GM13977 (cell line): Measurements from ENCODE around the gene SUPT20H.

Source experiments
- DNase-seq: peaks from one replicate; pipeline ENCODE4 v3.0.0; 2012; ENCODE audit warnings: low spot score
- in situ Hi-C: fragments of 300-500 bp; cut with MboI; formaldehyde crosslinking; loops from one replicate; pipeline ENCODE4 v1.12.0; 2022; ENCODE audit warnings: low sequenced_read_pairs, low pct_unique_long_range_greater_than_20kb, mixed read lengths, inconsistent platforms; ENCODE audit not compliant: unreplicated experiment
- TF ChIP-seq, protein P1 (sequence below): IDR thresholded peaks from 2 replicates; pipeline ENCODE4 v1.5.1; 2012; ENCODE audit warnings: mild to moderate bottlenecking, control low read depth; ENCODE audit not compliant: insufficient read depth; ENCODE audit errors: extremely low read depth, missing control alignments

SUPT20H gene

DNA sequence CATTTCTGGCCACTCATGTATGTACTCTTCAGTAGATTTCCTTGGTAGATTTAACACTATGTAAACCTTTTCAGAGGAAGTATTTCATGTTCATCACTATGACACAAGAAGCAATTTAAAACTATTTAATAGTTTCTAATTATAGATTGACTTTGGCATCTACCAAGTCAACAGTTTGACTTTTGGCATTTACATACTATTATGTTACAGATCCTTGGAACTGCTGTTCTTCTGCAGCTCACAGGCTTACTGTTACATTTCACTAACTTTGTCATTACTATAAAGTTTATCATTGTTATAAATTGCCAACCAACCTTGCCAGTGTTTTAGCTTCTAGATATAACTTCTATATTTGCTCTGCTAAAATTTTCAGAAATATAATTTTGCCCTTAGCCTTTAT lies 18.7 kb downstream of the SUPT20H start:
- in situ Hi-C loops, result no loop called here
- DNase-seq, result no peak
- TF ChIP-seq, protein P1, sequence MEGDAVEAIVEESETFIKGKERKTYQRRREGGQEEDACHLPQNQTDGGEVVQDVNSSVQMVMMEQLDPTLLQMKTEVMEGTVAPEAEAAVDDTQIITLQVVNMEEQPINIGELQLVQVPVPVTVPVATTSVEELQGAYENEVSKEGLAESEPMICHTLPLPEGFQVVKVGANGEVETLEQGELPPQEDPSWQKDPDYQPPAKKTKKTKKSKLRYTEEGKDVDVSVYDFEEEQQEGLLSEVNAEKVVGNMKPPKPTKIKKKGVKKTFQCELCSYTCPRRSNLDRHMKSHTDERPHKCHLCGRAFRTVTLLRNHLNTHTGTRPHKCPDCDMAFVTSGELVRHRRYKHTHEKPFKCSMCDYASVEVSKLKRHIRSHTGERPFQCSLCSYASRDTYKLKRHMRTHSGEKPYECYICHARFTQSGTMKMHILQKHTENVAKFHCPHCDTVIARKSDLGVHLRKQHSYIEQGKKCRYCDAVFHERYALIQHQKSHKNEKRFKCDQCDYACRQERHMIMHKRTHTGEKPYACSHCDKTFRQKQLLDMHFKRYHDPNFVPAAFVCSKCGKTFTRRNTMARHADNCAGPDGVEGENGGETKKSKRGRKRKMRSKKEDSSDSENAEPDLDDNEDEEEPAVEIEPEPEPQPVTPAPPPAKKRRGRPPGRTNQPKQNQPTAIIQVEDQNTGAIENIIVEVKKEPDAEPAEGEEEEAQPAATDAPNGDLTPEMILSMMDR, result no peak

DNA sequence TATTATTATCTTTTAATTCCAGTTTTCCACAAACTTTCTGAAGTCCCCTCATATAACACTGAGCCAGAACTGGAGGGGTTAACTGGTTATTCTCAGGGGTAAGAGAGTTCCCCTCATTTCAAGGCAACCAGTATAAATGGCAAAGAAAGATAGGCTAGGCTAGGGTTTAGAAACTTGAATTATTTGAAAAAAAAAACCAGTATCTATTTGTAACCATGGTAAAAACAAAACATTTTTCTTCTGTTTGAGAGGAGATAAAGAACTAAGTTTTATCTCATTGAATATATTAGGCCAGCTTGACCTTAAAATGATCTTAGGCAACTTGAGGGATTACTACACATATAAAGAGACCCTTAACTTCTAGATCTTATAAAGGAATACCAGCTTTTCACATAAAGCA lies 19.6 kb downstream of the SUPT20H start:
- DNase-seq, result no peak
- TF ChIP-seq, protein P1, result no peak
- in situ Hi-C loops, result no loop called here

DNA sequence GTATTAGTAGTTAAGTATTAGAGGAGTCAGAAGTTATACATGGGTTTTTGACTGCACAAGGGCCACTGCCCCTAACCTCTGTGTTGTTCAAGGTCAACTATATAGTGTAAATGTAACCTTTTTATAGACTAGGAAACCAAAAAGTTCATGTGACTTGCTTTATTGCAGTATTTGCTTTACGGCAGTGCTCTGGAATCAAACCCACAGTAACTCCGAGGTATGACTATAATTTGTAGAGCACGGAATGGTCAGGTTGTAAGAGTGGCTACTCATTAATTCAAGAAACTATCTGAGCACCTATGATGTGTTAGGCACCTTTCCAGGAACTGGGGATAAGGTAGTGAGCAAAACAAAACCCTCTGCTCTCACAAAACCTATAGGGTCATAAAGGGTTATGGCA lies 22.2 kb downstream of the SUPT20H start:
- TF ChIP-seq, protein P1, result no peak
- in situ Hi-C loops, result no loop called here

DNA sequence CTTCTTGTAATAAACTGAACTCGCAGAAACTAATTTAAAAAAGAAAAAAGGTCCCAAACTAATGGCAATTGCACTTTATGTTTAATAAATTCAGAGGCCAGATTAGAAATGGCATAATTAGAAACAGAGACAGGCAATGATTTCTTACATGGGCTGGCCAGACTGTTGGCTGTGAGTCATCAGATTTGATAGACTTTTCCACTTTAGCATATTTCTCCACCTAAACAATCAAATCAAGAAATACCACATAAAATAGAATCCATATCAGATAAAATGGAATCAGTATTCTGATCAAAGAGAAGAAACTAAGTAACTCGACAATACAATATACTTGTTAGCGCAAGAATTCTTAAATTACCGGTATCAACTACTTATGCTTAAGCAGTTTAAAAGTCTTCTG lies 29.9 kb downstream of the SUPT20H start:
- no peak for DNase-seq
- in situ Hi-C loops, result no loop called here
- TF ChIP-seq, protein P1, result no peak

More for the DNA sequence above, 22.2 kb downstream of the SUPT20H start:
- DNase-seq, result no peak

DNA sequence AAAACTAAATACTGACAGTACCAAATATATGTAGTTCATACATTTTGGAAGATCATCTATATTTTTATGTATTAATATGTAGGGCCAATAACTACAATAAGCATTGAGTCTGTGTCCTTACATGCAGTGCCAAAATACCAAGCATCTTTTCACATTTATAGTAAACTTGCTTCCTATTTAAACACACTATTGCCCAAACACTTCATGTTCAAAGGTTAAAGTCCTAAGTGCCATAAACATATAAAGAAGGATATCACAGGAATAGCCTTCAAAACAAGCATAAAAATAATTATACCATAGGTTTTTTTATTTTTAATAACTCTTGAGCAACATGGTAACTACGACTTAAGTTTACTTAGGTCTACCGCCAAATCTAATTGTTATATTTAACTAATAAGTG lies 31.8 kb downstream of the SUPT20H start:
- TF ChIP-seq, protein P1, result no peak
- in situ Hi-C loops, result no loop called here
- DNase-seq, result no peak

DNA sequence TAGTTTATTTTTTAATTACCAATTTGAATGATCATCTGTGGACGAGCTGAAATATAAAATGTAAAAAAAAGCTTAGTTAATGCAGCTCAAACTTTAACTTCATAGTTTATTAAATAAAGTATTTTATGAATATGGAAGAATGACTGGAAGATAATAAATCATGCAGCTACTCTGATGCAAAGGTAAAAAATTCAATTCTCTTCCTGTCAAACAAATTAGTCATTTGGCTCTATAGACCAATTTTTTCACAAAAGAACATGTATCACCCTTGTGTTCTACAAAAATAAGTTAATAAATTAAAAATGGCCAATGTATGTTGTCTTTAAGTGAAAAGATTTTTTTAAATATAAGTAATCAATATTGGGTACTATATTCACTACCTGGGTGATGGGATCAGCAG lies 32.7 kb downstream of the SUPT20H start:
- in situ Hi-C loops, result no loop called here
- no peak for DNase-seq
- TF ChIP-seq, protein P1, result no peak

DNA sequence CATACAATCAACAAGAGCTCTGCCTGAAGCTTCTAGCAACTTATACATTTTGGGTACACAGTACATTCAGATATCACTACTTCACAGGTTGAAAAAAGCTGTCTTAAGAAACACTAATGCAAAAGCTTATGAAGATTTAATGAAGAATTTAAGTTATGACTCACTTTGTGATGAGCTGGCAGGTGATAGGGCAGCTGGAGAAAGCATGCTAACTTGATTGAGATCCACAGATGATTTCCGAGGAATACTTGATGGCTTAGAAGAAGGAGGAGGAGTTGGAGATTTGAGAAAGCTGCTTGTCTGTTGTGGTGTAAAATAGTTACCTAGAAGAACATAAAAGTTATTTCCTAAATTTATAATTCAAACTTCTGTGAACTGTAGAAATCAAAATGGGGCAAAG lies 35.6 kb downstream of the SUPT20H start:
- TF ChIP-seq, protein P1, result no peak
- in situ Hi-C loops, result no loop called here
- DNase-seq, result no peak
